Measurements from ENCODE around the gene BDNF.
"Not testable (repeated sequence)": the region's sequence is repeated elsewhere in the genome, so short reads cannot be mapped to it uniquely, and the experiment has no call there.

Gene BDNF

DNA sequence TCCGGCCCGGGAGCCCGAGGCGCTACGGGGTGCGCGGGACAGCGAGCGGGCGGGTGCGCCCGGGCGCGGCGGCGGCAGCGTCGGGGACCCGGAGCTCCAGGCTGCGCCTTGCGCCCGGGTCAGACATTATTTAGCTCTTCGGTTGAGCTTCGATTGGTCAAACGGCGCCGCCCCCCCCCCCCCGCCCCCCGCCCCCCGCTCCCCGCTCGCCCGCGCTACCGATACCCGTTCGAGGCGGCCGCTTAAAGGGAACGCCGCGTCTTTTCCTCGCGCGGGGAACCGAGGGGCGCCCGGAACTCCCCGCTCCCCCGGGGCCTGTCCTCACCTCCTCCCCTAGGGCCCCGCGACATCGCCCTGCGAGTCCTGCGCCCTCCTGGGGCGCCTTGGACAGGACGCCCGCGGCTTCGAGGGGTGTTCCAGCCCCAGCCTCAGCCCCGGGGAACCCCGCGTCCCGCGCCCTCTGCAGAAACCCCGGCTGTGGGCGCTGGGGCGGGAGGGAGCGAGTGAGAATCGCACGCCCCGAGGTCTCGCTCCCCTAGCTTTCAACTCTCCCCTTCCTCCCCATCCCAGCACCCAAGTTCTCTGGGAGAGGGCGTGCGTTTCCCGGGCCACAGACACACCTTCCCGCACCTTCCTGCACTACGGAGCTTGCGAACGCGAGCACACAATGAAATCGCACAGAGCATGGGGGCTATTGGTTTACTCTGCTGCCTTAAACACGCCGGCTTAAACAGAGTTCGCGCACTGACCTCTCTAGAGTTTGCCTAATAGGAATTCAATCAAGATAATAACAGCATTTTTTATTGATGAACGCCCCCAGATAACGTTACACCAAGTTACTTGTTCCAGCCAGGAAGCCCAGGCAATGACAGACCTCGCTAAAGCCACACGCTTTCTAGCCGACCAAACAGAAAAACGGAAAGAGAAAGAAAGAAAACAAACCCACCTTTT, at the start of gene BDNF:
Gene BDNF (minus strand): TSS at position 105 of the 951 bp plus-strand sequence. CDS start 41,891 bp downstream, outside the sequence.
- TF ChIP-seq, protein P1, sequence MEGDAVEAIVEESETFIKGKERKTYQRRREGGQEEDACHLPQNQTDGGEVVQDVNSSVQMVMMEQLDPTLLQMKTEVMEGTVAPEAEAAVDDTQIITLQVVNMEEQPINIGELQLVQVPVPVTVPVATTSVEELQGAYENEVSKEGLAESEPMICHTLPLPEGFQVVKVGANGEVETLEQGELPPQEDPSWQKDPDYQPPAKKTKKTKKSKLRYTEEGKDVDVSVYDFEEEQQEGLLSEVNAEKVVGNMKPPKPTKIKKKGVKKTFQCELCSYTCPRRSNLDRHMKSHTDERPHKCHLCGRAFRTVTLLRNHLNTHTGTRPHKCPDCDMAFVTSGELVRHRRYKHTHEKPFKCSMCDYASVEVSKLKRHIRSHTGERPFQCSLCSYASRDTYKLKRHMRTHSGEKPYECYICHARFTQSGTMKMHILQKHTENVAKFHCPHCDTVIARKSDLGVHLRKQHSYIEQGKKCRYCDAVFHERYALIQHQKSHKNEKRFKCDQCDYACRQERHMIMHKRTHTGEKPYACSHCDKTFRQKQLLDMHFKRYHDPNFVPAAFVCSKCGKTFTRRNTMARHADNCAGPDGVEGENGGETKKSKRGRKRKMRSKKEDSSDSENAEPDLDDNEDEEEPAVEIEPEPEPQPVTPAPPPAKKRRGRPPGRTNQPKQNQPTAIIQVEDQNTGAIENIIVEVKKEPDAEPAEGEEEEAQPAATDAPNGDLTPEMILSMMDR (IDR thresholded peaks at IDR 0.05; ENCODE audit: insufficient read depth, low read depth, low read length, missing control alignments) = no peak
- peak within 1 kb of the TSS; percentile 57 for H3K4me3 ChIP-seq (ENCODE audit: low read depth, low read length)
- DNase-seq (ENCODE audit: low read depth) = peak; percentile 9

DNA sequence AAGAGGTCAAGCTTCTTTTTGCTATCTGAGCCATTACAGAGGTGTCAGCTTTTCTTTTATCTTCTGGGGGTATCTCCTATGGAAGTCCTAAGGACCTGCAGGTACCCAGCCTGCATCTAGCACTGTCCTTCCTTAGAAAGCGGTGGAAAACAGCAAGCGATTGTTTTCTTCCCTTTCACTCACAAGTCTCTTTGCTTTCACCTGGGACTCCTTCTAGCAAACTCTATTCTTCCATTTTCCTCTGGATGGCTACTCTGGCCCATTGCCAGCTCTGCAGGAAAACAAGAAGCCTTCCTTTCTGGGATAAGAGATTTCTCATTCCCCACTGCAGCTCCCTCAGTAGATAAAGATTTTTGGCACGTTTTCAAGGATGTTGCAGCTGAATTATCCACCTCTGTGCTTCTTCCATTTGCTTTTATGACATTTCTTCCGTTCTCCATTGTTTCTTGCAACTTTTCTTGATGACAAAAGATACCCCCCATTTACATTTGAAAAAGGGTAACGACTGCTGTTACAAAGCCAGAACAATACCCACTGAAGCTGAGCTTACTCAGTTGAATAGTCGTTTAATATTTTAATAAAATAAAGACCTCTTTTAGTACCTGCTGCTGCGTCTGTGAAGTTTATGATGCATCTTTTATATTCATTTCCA, 40.2 kb upstream of the BDNF start:
- TF ChIP-seq, protein P1 (IDR thresholded peaks at IDR 0.05; ENCODE audit: insufficient read depth, low read depth, low read length, missing control alignments) = no peak
- no peak overlapping the region for H3K4me3 ChIP-seq (ENCODE audit: low read depth, low read length)
- DNase-seq (ENCODE audit: low read depth) = no peak

DNA sequence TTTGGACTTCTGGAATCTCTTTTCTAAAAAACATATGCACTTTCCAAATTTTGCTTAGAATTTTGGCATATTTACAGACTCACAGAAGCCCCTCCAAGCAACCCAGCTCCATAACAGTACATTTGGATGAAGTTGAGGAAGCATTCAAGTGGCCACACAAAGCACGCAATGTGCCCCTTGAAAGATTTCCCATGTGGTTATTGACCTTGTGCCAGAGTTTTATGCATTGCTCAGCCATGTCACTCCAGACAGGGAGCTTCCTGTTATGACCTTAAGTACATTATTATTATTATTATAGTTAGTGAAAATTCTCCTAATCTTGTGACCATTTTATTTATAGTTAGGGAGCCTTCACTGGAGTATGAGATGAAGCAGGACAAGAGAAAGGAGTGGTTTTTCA, 35.0 kb upstream of the BDNF start:
- TF ChIP-seq, protein P1 (IDR thresholded peaks at IDR 0.05; ENCODE audit: insufficient read depth, low read depth, low read length, missing control alignments) = no peak
- DNase-seq (ENCODE audit: low read depth) = no peak
- no peak overlapping the region for H3K4me3 ChIP-seq (ENCODE audit: low read depth, low read length)

DNA sequence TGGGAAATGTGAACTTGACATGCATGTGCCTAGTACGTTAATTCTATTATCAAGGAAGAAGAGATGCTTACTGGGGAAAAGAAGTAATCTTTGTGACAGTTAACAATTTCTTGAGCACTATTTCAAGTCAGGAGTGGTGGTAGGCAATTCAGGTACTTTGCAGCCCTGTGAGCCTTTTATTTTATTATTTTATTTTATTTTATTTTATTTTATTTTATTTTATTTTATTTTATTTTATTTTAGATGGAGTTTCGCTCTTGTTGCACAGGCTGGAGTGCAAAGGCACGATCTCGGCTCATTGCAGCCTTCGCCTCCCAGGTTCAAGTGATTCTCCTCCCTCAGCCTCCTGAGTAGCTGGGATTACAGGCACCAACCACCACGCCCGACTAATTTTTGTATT, 31.5 kb upstream of the BDNF start:
- H3K4me3 ChIP-seq (ENCODE audit: low read depth, low read length); DNase-seq (ENCODE audit: low read depth): not testable (repeated sequence)

DNA sequence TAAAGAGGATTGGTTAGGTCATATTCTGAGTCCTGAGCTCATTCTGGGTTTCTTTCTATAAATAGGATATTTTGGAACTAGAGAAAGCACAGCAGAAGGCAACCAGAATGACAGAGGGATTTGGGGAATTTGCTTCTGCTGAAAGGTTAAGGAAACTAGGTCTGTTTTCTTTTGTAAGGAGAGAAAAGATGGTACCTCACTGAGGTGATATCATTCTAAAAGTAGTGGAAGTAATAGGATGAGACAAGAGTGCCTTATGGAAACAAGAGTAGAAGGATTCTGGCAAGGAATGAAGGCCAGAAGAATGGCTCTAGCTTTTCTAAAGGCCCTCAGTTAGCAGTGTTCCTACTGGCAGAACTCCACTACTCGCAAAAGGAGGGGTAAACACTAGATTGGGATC, 26.7 kb upstream of the BDNF start:
- DNase-seq (ENCODE audit: low read depth) = no peak
- no peak overlapping the region for H3K4me3 ChIP-seq (ENCODE audit: low read depth, low read length)
- TF ChIP-seq, protein P1 (IDR thresholded peaks at IDR 0.05; ENCODE audit: insufficient read depth, low read depth, low read length, missing control alignments) = no peak

- TF ChIP-seq, protein P1 (IDR thresholded peaks at IDR 0.05; ENCODE audit: insufficient read depth, low read depth, low read length, missing control alignments) = no peak
- H3K4me3 ChIP-seq (ENCODE audit: low read depth, low read length) = no peak overlapping the region
- no peak for DNase-seq (ENCODE audit: low read depth)
Measured at GRCh38 chr11:27723687-27724086, 23.4 kb upstream of the BDNF start.

- TF ChIP-seq, protein P1 (IDR thresholded peaks at IDR 0.05; ENCODE audit: insufficient read depth, low read depth, low read length, missing control alignments) = no peak
- no peak for DNase-seq (ENCODE audit: low read depth)
- no peak overlapping the region for H3K4me3 ChIP-seq (ENCODE audit: low read depth, low read length)
Measured at GRCh38 chr11:27722953-27723344, 22.7 kb upstream of the BDNF start.

All from GM12865 (cell line).